Islet precursor cell (in vitro differentiated cells): ENCODE measurements around the gene YPEL3.
"Not testable (repeated sequence)": the region's sequence is repeated elsewhere in the genome, so short reads cannot be mapped to it uniquely, and the experiment has no call there.

ENCODE experiments used
- DNase-seq: peaks from one replicate; pipeline ENCODE4 v3.0.0-alpha.2; 2018

Gene YPEL3

DNA sequence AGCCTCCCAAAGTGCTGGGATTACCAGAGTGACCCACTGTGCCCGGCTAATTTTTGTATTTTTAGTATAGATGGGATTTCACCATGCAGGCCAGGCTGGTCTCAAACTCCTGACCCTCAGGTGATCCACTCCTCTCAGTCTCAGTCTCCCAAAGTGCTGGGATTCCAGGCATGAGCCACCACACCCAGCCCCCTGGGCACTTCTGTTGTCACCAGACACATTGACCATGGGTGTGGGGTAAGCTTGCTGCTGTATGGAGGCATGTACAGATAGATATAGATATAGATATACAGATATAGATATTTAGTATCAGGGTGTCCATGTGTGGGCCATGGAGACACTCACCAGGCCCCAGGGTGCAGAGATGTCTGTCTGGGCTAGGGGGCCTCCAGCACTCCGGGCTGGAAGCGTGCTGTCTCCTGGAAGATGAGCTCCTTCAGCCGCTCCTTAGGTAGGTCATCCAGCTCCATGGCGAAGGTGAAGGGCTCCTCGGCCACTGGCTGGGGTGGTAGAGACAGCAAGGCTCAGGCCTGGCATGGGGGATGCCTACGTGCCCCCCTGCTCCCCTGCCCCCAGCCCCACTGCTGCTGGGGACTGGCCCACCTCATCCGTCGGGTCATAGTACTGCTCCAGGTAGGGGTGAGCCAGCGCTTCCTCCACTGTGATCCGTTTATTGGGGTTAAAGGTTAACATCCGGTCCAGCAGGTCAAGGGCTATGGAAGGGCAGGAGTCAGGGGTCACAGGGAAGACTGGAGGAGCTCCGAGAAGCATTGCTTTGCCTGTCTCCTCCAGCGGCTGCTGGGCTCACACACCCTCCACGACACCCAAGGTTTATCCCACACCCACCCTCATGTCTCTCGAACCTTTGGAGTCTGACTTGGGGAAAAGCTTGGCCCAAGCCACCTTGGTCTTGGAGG lies 20.5 kb upstream of the YPEL3 start:
- DNase-seq: no peak

DNA sequence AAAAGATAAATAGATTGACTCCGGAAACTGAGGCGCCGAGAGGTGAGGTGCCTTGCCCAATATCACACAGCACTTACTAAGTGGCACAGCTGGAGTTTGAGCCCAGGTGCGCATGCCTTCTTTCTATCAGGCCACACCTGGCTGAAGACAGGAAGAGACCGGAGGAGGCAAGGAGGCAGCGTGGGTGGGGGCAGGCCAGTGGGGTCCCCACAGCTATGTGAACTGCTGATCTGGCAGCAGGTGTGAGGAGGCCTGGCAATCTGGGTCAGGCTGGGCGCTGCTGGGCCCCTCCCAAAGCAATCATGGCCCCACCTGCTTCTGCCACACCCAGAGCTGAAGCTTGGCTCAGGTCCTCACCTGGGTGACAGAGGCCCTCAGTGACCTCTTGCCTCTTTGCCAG lies 19.2 kb upstream of the YPEL3 start:
- DNase-seq: no peak

GRCh38 chr16:30114833-30115232 lies 18.8 kb upstream of the YPEL3 start:
- DNase-seq: not testable (repeated sequence)

GRCh38 chr16:30114411-30114810 lies 18.4 kb upstream of the YPEL3 start:
- DNase-seq: no peak

- DNase-seq: no peak
Observed at GRCh38 chr16:30113711-30114333, 17.8 kb upstream of the YPEL3 start.

DNA sequence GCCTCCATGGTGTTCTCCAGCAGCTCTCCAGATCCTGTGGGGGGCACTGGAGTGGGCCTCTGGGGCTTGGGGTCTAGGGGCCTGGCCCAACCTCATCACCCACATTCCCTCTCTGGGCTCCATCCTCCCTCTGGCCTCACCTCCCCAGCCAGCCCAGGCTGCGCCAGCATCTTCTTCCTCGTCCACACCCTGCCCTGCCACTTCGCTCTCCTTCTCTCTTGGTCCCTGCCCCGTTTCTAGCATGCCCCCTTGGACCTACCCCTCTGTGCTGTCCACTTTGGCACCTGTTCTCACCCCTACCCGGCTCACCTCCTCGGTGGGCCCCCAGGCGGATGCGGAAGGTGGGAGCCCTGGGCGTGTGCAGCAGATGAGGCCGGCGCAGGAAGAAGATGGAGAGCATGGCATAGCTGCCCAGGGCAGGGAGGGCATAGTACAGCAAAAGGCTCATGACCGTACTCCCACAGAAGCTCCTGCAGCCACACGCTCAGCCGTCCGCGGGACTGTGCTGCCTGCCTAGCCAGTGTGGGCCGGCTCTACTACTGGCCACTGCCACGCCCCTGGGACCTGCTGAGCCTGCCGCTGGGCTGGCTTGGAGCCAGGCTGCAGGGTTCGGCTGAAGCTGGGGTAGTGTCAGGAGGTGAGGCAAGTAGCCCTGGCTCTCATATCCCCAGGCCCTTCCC lies 17.2 kb upstream of the YPEL3 start, which contains the start of gene GDPD3:
Gene GDPD3, minus strand, starts transcription at position 507 of the 680 bp plus-strand sequence. Its CDS starts 59 bp downstream, at position 448.
- DNase-seq: peak; percentile 77

GRCh38 chr16:30112197-30113030 lies 16.4 kb upstream of the YPEL3 start:
- DNase-seq: peak; percentile 91

- DNase-seq: peak; percentile 68
Observed at GRCh38 chr16:30110661-30111060, 14.6 kb upstream of the YPEL3 start.

DNA sequence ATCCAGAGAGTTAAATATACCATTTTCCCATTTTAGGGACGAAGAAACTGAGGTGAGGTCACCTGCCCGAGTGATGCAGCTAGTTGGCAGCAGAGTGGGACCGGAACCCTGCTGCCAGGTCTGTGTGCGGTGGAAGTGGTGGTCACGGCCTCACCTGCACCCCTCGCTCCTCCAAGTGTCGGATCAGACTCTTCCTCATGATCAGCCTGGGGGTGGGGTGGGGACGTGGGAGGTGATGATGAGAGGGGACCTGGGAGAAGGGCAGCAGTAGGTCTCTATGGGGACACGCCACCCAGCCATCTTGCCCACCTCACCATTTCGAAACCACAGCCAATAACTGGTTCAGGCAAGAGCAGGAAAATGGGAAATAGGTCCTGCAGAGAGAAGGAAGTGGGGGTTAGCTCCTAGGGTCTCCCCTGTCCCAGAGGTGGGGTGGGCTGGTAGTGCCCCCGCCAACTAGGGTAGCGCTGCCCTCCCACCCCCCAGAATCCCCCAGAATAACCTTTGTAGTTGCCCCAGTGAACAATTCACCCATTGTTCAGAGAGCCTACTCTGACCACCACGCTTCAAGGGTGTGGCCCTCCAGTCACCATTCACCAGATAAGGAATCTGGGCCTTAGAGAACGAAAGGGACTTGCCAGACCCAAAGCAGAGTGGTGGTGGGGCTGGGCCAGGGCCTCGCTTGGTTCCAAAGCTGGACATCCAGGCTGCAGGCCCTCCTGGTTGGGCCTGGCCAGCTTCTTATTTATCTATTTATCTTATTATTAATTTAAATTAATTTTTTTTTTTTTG lies 12.2 kb upstream of the YPEL3 start:
- no peak for DNase-seq

DNA sequence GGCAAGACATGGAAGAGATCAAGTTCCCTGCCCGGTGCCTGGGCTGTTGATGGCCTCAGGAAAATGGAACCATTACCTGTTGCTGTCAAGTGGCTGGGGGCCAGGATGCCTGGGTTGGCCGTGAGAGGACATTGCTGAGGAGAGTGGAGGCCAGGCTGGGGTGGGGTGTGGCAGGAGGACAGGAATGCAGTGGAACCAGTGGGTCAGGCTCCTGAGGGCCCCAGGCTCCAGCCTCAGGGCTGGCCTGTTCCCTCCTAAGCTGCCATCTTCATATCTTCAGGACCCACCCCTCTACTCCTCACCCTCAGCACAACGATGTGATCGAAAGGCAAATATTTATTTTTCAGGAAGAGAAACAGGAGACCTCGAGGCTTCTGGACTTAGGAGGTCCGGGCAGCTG lies 8.5 kb upstream of the YPEL3 start:
- no peak for DNase-seq

GRCh38 chr16:30104090-30104489 lies 8.1 kb upstream of the YPEL3 start:
- no peak for DNase-seq

- DNase-seq: peak; percentile 95
Observed at GRCh38 chr16:30096862-30097563, 1.0 kb upstream of the YPEL3 start.

GRCh38 chr16:30095166-30096078 lies 591 bp downstream of the YPEL3 start:
- DNase-seq: no peak

- no peak for DNase-seq
Observed at GRCh38 chr16:30094541-30095165, 1.4 kb downstream of the YPEL3 start.

- peak; percentile 93 for DNase-seq
Observed at GRCh38 chr16:30092373-30093010, 3.5 kb downstream of the YPEL3 start.

DNA sequence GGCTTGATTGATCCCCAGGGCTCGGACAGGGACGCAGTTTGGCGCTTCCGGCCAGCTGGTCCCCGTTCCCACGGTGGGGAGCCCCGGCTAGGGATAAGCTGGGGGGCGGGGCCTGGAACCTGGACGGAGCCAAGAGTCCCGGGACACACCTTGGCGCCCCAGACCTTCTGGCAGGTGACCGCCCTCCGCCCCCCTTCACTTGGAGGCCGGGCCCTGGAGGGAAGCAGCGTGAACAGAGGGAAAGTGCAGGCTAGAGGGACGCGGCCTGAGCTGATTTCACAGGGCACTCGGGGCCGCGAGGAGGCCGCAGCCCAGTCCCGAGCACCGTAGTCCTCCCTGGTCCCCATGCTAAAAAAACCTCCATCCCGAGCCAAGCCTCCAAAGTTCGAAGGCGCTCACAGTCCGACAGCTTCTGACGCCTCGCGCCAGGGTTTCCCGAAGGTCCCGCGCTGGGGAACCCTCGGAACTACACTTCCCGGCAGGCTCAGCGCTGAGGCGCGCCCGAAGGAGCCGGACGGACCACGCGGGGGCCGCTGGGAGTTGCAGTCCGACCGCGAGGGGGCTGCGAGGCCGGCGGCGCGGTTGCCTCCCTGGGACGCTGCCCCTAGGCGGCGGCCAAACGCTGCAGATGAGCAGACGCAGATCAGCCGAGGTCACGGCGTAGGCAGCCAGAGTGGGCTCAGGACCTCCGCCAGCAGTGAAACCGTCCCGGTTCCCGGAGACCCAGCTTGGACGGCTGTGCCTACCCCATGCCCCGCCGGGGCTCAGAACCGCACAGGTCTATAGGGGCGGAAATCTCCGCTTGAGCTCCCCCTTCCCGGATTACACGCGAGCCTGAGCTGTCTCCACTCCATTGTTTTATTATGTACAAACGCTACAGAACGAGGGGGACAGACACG lies 4.3 kb downstream of the YPEL3 start, which contains the start of gene TBX6:
Gene TBX6, minus strand, starts transcription at position 451 of the 899 bp plus-strand sequence. CDS start 731 bp downstream, outside the sequence.
- peak; percentile 97 for DNase-seq

DNA sequence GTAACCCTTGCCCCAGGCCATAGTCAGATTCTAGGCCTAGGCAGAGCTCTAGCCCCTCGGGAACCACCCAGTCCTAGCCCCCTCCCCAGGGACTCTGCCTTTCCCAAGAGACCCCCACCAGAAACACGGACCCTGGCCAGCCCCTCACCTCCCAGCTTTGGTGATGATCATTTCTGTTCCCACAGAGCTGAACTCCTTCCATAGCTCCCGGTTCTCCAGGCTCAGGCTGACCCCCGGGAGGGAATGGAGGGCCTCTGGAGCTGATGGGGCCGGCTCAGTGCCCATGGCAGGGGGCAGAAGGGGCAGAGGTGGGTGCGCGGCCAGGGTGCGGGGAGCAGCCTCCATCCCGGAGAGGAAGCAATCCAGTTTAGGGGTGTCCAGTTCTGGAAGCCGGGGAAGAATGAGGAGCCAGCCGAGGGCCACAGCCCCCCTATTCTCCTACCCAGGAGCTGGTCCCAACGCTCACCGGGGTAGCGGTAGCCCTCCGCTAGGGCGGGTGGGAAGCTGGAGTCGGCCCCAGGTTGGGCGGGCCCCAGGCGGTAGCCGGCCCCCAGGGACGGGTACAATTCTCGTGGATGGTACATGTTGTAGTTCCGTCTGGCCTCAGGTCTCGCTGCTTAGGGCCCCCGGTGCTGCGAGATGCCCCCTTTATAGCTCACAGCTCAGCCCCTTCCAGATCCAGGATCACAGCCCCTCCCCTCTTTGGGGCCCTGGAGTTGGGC lies 5.2 kb downstream of the YPEL3 start:
- DNase-seq: no peak
